HEK293T (cell line): Measurements from ENCODE around the gene PET100.

Source experiments
- CTCF ChIA-PET: fragments of 350-600 bp; formaldehyde crosslinking; extraction: SDS; loops from one replicate; lab custom pipeline; 2021; ENCODE audit warnings: antibody characterized with exemption, inconsistent platforms; lab: Yijun Ruan, JAX
- POLR2A ChIA-PET: fragments of 350-600 bp; formaldehyde crosslinking; extraction: SDS; loops from one replicate; lab custom pipeline; 2020; ENCODE audit warnings: antibody characterized with exemption, inconsistent platforms; lab: Yijun Ruan, JAX
- DNase-seq: peaks from one replicate; pipeline ENCODE4 v3.0.0; 2012; ENCODE audit warnings: mixed read lengths; ENCODE audit errors: extremely low spot score
- ARNT ChIP-seq: fragments of 450-650 bp; IDR thresholded peaks from 2 replicates; pipeline ENCODE4 v1.6.1; 2017; ENCODE audit warnings: mild to moderate bottlenecking
- BHLHE40 ChIP-seq: fragments of 450-650 bp; IDR thresholded peaks from 2 replicates; pipeline ENCODE4 v1.6.1; 2016; ENCODE audit warnings: mild to moderate bottlenecking, moderate library complexity, borderline replicate concordance
- CTBP1 ChIP-seq: fragments of 450-650 bp; IDR thresholded peaks from 2 replicates; pipeline ENCODE4 v1.6.1; 2016; ENCODE audit warnings: borderline replicate concordance
- ELF4 ChIP-seq: fragments of 450-650 bp; IDR thresholded peaks from 2 replicates; pipeline ENCODE4 v1.6.1; 2017; ENCODE audit warnings: antibody characterized with exemption
- FOXA1 ChIP-seq: fragments of 450-650 bp; IDR thresholded peaks from 2 replicates; pipeline ENCODE4 v1.6.1; 2016; ENCODE audit warnings: mild to moderate bottlenecking
- FOXK2 ChIP-seq: fragments of 450-650 bp; IDR thresholded peaks from 2 replicates; pipeline ENCODE4 v1.6.1; 2016; ENCODE audit warnings: mild to moderate bottlenecking
- FOXM1 ChIP-seq: fragments of 450-650 bp; IDR thresholded peaks from 2 replicates; pipeline ENCODE4 v1.6.1; 2017; ENCODE audit warnings: mild to moderate bottlenecking, borderline replicate concordance
- HDGF ChIP-seq: fragments of 450-650 bp; IDR thresholded peaks from 2 replicates; pipeline ENCODE4 v1.6.1; 2017; ENCODE audit warnings: antibody characterized with exemption, borderline replicate concordance
- L3MBTL2 ChIP-seq: fragments of 450-650 bp; conservative IDR thresholded peaks from 2 replicates; pipeline ENCODE4 v1.6.1; 2016; ENCODE audit warnings: mild to moderate bottlenecking
- LEF1 ChIP-seq: fragments of 450-650 bp; IDR thresholded peaks from 2 replicates; pipeline ENCODE4 v1.6.1; 2017; ENCODE audit warnings: mild to moderate bottlenecking, borderline replicate concordance
- NFRKB ChIP-seq: fragments of 450-650 bp; IDR thresholded peaks from 2 replicates; pipeline ENCODE4 v1.6.1; 2016; ENCODE audit warnings: mild to moderate bottlenecking, moderate library complexity
- SP1 ChIP-seq: fragments of 450-650 bp; IDR thresholded peaks from 2 replicates; pipeline ENCODE4 v1.6.1; 2017
- SUZ12 ChIP-seq: fragments of 450-650 bp; IDR thresholded peaks from 2 replicates; pipeline ENCODE4 v1.6.1; 2016; ENCODE audit warnings: mild to moderate bottlenecking
- TARDBP ChIP-seq: fragments of 450-650 bp; IDR thresholded peaks from 2 replicates; pipeline ENCODE4 v1.6.1; 2016
- ZNF384 ChIP-seq: fragments of 450-650 bp; IDR thresholded peaks from 2 replicates; pipeline ENCODE4 v1.6.1; 2016
- TF ChIP-seq, protein P1 (sequence below): fragments of 450-650 bp; IDR thresholded peaks from 2 replicates; pipeline ENCODE4 v1.6.1; 2016

PET100 gene

DNA sequence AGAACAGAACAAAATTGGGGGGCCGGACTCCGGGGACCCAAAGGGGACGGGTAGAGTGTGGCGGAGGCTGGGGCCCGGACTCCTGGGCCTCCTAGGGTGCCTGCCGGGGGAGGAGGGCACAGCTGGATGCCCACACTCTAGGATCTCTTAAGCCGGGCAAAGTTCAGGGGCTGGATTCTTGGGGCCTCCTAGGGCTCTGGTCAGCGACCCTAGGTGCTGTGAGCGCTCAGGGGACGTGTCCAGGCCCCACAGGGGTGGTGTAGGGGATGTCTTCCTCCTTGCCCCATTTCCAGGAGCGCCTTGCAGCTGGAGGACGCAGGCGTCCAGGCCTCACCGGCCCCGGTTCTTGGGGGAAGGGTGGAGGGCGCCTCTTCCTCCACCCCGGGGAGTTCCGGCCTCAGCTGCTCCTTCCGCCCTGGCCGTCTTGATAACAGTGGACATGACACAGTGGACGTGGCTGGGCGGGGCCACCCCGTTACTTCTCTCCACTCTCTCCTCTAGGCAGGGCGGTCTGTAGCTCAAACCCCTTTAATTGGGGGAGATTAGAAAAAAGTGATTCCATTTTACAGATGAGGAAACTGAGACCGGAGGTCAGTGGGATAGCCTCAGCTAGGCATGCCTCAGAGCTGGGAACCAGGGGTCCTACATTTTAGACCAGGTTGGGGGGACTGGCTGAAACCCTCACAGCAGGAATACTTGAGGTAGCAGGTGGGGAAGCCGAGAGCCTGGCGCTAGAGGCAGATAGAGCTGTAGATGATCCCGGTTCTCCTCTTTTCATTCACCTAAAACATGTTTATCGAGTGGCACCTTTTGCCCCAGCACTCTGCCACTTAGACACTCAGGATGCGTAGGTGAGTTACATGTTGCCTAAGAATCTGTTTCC is 8.0 kb downstream of the PET100 start:
- ChIA-PET POLR2A (interaction anchor here (1.0 to 2.3 kb wide), 4 partner anchors 8 to 69 kb away, joined by 3 to 10 read pairs (median 3); partner anchors contain the start of genes PET100, TRAPPC5 and XAB2), CTCF (interaction anchor here (0.6 to 1.2 kb wide), 3 partner anchors 19 to 333 kb away, joined by 3 to 5 read pairs (median 4); no protein-coding TSS in a partner anchor)
- TF ChIP-seq ZNF384 (no peak), FOXA1 (no peak), FOXK2 (no peak), FOXM1 (no peak), TARDBP (no peak), BHLHE40 (no peak), L3MBTL2 (no peak), NFRKB (no peak), HDGF (no peak), ARNT (no peak), CTBP1 (no peak), SUZ12 (no peak)
- TF ChIP-seq, protein P1, sequence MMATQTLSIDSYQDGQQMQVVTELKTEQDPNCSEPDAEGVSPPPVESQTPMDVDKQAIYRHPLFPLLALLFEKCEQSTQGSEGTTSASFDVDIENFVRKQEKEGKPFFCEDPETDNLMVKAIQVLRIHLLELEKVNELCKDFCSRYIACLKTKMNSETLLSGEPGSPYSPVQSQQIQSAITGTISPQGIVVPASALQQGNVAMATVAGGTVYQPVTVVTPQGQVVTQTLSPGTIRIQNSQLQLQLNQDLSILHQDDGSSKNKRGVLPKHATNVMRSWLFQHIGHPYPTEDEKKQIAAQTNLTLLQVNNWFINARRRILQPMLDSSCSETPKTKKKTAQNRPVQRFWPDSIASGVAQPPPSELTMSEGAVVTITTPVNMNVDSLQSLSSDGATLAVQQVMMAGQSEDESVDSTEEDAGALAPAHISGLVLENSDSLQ: no peak
- no peak for DNase-seq

DNA sequence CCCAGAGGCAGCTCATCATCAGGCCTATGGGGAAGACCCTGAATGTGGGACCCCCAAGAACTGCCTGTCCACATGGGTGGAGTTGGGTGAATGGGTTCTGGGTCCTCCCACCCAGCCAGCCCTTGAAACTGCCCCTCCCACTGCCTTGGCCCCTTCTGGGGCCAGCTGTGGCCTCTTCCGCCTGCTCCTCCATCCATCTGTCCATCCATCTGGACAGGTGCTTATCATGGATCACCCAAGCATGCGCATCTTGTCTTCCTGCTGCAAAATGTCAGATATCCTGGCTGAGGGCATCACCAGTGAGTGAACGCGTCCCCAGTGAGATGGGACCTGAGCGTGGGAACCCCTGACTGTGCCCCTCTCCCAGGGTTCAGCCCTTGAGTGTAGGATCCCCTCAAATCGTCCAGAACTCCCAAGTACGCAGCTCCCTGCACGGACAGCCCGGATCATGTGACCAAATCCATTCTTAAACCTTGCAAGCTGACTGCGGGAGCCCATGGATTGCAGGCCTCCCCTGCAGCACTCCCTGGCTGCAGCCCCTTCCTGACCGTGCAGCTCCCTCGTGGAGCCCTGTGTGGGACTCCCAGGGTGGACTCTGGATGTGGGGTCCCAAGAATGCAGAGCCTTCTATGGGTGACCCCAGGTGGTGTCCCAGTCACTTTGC is 9.3 kb downstream of the PET100 start:
- TF ChIP-seq, protein P1: no peak
- TF ChIP-seq TARDBP: no peak
- DNase-seq: no peak
- POLR2A ChIA-PET: interaction anchor here (2.3 kb wide), 1 partner anchor 9 kb away, joined by 10 read pairs; the partner anchor contains the start of genes PET100 and XAB2
- CTCF ChIA-PET: interaction anchor here (1.0 kb wide), 1 partner anchor 70 kb away, joined by 3 read pairs; no protein-coding TSS in a partner anchor

DNA sequence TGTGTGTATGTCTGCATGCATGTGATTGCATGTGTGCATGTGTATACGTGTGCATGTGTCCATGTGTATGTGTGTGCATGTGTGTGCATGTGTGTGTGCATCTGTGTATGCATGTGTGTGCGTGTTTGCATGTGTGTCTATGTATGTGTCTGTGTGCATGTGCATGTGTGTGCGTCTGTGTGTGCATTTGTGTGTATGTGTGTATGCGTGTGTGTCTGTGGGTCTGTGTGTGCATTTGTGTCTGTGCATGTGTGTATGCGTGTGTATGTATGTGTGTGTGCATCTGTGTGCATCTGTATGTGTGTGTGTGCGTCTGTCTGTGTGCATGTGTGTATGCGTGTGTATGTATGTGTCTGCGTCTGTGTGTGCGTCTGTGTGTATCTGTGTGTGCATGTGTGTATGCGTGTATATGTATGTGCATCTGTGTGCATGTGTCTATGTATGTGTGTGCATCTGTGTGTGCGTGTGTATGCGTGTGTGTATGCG is 10.3 kb downstream of the PET100 start:
- DNase-seq: no peak
- ChIA-PET POLR2A (interaction anchor here (2.3 kb wide), 1 partner anchor 10 kb away, joined by 10 read pairs; the partner anchor contains the start of genes PET100 and XAB2), CTCF (no interaction called here)
- no peak for TF ChIP-seq CTBP1
- TF ChIP-seq FOXK2: no peak
- TF ChIP-seq TARDBP: peak; percentile 93
- TF ChIP-seq BHLHE40: no peak
- TF ChIP-seq, protein P1: no peak
- no peak for TF ChIP-seq NFRKB

DNA sequence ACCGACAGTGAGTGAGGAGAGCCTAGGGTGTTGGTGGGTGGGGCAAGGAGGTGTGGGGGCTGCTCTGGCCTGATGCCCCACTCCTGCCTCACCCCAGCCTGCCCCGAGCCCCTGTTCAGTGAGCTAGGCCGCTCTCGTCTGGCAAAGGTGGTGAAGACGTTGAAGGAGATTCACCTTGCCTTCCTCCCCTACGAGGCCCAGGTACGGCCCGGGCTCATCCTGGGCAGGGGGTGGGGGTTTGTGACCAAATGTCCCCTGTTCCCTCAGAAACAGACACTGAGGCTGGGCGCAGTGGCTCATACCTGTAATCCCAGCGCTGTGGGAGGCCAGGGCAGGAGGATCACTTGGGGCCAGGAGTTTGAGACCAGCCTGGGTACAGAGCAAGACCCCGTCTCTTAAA is 11.2 kb downstream of the PET100 start:
- no peak for DNase-seq
- TF ChIP-seq SP1: no peak
- TF ChIP-seq ELF4: no peak
- no peak for TF ChIP-seq HDGF
- no peak for TF ChIP-seq NFRKB
- TF ChIP-seq TARDBP: no peak
- TF ChIP-seq L3MBTL2: no peak
- TF ChIP-seq CTBP1: no peak
- TF ChIP-seq FOXA1: no peak
- no peak for TF ChIP-seq FOXM1
- TF ChIP-seq, protein P1: no peak
- TF ChIP-seq LEF1: no peak
- TF ChIP-seq ZNF384: no peak
- no peak for TF ChIP-seq ARNT
- no peak for TF ChIP-seq BHLHE40
- no peak for TF ChIP-seq SUZ12
- TF ChIP-seq FOXK2: no peak
- POLR2A ChIA-PET: interaction anchor here (1.1 kb wide), 1 partner anchor 9 kb away, joined by 3 read pairs; no protein-coding TSS in a partner anchor
- CTCF ChIA-PET: no interaction called here
